Raji (cell line): ENCODE data around the gene ATM.

Source experiments
- POLR2A ChIP-seq: IDR thresholded peaks from 2 replicates; pipeline ENCODE4 v1.6.1; 2011; ENCODE audit warnings: low read depth, low read length, control low read depth; ENCODE audit not compliant: insufficient read depth

Gene ATM, protein sequence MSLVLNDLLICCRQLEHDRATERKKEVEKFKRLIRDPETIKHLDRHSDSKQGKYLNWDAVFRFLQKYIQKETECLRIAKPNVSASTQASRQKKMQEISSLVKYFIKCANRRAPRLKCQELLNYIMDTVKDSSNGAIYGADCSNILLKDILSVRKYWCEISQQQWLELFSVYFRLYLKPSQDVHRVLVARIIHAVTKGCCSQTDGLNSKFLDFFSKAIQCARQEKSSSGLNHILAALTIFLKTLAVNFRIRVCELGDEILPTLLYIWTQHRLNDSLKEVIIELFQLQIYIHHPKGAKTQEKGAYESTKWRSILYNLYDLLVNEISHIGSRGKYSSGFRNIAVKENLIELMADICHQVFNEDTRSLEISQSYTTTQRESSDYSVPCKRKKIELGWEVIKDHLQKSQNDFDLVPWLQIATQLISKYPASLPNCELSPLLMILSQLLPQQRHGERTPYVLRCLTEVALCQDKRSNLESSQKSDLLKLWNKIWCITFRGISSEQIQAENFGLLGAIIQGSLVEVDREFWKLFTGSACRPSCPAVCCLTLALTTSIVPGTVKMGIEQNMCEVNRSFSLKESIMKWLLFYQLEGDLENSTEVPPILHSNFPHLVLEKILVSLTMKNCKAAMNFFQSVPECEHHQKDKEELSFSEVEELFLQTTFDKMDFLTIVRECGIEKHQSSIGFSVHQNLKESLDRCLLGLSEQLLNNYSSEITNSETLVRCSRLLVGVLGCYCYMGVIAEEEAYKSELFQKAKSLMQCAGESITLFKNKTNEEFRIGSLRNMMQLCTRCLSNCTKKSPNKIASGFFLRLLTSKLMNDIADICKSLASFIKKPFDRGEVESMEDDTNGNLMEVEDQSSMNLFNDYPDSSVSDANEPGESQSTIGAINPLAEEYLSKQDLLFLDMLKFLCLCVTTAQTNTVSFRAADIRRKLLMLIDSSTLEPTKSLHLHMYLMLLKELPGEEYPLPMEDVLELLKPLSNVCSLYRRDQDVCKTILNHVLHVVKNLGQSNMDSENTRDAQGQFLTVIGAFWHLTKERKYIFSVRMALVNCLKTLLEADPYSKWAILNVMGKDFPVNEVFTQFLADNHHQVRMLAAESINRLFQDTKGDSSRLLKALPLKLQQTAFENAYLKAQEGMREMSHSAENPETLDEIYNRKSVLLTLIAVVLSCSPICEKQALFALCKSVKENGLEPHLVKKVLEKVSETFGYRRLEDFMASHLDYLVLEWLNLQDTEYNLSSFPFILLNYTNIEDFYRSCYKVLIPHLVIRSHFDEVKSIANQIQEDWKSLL (N-terminal part only)

GRCh38 chr11:108222574-108223347 lies at the start of gene ATM, which contains the start of gene NPAT:
Gene ATM, plus strand, starts transcription at chr11:108223067. Its CDS starts 4,558 bp downstream, at chr11:108227625.
Gene NPAT, minus strand, starts transcription at chr11:108222638. Its CDS starts 102 bp downstream, at chr11:108222536.
- peak; percentile 79 for TF ChIP-seq POLR2A

GRCh38 chr11:108177570-108177969 lies 45.3 kb upstream of the ATM start:
- no peak for TF ChIP-seq POLR2A

- no peak for TF ChIP-seq POLR2A
Measured at GRCh38 chr11:108193725-108194124, 29.1 kb upstream of the ATM start.

- no peak for TF ChIP-seq POLR2A
Measured at GRCh38 chr11:108196901-108197300, 26.0 kb upstream of the ATM start.

GRCh38 chr11:108197351-108197750 lies 25.5 kb upstream of the ATM start:
- TF ChIP-seq POLR2A, result no peak

GRCh38 chr11:108198833-108199232 lies 24.0 kb upstream of the ATM start:
- TF ChIP-seq POLR2A, result no peak

DNA sequence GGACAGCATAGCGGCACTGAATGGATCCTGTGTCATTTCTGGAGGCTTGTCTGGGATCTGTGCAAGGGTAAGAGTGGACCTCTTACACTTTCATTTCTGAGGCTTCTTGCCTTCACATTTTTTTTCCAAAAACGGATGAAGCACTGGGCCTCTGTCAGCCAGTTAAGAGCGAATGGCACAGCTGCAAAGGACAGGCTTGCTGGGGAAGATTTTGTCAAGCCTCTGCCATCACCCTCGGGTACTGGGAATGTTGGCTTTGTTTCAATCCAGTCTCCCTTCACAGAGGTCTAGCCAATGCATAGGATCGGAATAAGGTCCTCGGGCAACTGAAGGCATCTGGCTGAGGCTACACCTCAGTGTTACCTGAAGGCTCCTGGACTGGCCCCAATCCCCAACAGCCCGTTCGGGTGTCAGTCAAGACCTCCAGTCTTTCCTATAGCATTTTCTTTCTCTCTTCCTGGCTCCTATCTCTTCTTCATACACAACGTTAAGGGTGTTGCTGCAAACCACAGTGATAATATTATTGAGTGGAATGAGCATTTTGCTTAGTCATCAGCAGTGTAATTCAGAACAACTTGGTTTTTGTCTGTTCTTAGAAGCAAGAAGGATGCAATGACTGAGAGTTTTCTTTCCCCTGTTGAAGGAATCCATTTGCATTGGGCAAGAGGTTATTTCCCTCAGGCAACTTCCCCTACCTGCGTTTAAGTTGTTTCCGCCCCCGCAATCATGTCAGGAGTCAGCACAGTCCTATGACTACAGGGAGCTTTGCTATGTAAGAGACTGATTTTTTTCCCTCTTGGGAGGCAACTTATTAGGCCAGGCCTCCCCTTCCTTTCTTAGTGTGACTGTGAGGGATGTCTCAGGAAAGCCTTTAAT lies 23.2 kb upstream of the ATM start:
- no peak for TF ChIP-seq POLR2A

GRCh38 chr11:108203075-108203474 lies 19.8 kb upstream of the ATM start:
- no peak for TF ChIP-seq POLR2A

- no peak for TF ChIP-seq POLR2A
Measured at GRCh38 chr11:108204376-108204775, 18.5 kb upstream of the ATM start.

GRCh38 chr11:108204929-108205499 lies 17.9 kb upstream of the ATM start:
- no peak for TF ChIP-seq POLR2A

DNA sequence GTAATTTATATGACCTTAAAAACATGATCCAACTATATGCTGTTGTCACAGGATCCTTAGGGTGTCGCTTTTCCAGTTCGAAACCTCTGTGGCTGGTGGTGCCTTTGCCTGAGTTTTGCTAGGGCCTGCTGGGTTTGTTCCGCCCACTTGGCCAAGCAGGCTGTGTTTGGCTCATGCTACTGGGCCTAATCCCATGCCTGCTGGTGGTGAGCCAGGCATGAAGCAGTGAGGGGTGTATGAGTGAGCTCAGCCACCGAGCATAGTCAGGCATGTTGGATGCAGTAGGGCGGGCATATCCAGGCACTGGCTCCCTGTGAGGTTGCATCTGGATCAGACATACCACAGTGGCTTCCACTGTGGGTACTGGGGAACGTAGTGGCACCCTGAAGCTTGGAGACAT lies 16.7 kb upstream of the ATM start:
- no peak for TF ChIP-seq POLR2A

GRCh38 chr11:108206969-108207682 lies 15.7 kb upstream of the ATM start:
- no peak for TF ChIP-seq POLR2A
